Stomach (tissue), 9 donors: ENCODE results near the gene KRTCAP2. TPM values are rescaled to one million over a fixed set of nuclear protein-coding genes. Genes with fewer than 3 reads are reported as not detected.
A peak's percentile ranks its signal among the peaks of the same experiment; 100 is the strongest.

Experiments
- DNase-seq, 2 donors: peaks; one replicate each; pipeline versions ENCODE4 v3.0.0 to v3.0.0-alpha.2; 2013 to 2019
- H3K27ac ChIP-seq, 5 donors: fragments of 200-600 bp in 4 of 5; sonication (generic) in 4 of 5; one replicate each; pipeline ENCODE4 v1.5.1; 2013 to 2019; ENCODE audit warnings: mild to moderate bottlenecking in 1 of 5, moderate library complexity in 1 of 5
- H3K27me3 ChIP-seq, 3 donors: fragments of 200-600 bp; sonication (generic); one replicate each; pipeline ENCODE4 v1.5.1; 2017 to 2019; ENCODE audit warnings: mixed run types in 1 of 3
- H3K36me3 ChIP-seq, 4 donors: fragments of 200-600 bp; sonication (generic); 1 replicate in 3 of 4; 2 replicates in 1 of 4; pipeline ENCODE4 v1.5.1; 2016 to 2019
- H3K4me1 ChIP-seq, 4 donors: fragments of 200-600 bp; sonication (generic); one replicate each; pipeline ENCODE4 v1.5.1; 2016 to 2019
- H3K4me3 ChIP-seq, 4 donors: fragments of 200-600 bp; sonication (generic) in 3 of 4; one replicate each; pipeline ENCODE4 v1.5.1; 2016 to 2019; ENCODE audit warnings: mild to moderate bottlenecking in 1 of 4
- H3K9me3 ChIP-seq, 4 donors: fragments of 200-600 bp; sonication (generic); one replicate each; pipeline ENCODE4 v1.5.1; 2016 to 2019
- CTCF ChIP-seq, 7 experiments: fragments of 450-650 bp in 4 of 7; fragments of 200-600 bp in 3 of 7; sonication (generic) in 3 of 7; IDR thresholded peaks; one replicate each; pipeline ENCODE4 v1.5.1; 2016 to 2019; ENCODE audit warnings: antibody characterized with exemption in 7 of 7, control low read depth in 2 of 7, mild to moderate bottlenecking in 1 of 7
- EP300 ChIP-seq: sonication (generic); formaldehyde crosslinking; IDR thresholded peaks from one replicate; pipeline ENCODE4 v1.6.1; 2017; ENCODE audit warnings: antibody characterized with exemption
- POLR2A ChIP-seq, 4 donors: fragments of 450-650 bp; IDR thresholded peaks; one replicate each; pipeline ENCODE4 v1.6.1; 2016; ENCODE audit warnings: antibody characterized with exemption in 4 of 4, control low read depth in 2 of 4, mild to moderate bottlenecking in 1 of 4, moderate library complexity in 1 of 4
- POLR2AphosphoS5 ChIP-seq, 3 donors: sonication (generic); formaldehyde crosslinking; IDR thresholded peaks; one replicate each; pipeline ENCODE4 v1.6.1; 2016; ENCODE audit warnings: antibody characterized with exemption in 3 of 3
- WGBS, 5 donors: extraction: QIAGEN DNeasy Blood & Tissue Kit in 3 of 5; methylation state at CpG; one replicate each; pipeline versions ENCODE4 v1.1.5 to v1.1.7; 2013 to 2018; 5-methylcytosine and 5-hydroxymethylcytosine counted together
- intact Hi-C: fragments of 100-400 bp; cut with DNase I; formaldehyde crosslinking; loops from one replicate; pipeline ENCODE4 v1.15.1; 2023; ENCODE audit warnings: low total_unique reads
- polyA plus RNA-seq, 3 donors: library from polyadenylated mRNA; stranded (reverse); fragments of 200-250 nt; gene quantifications; one replicate each; pipeline ENCODE4 v1.2.3, GENCODE V29; 2013
- total RNA-seq, 5 donors: library from RNA; depleted of rRNA; stranded (reverse); fragments of >200 nt; gene quantifications; one replicate each; pipeline versions ENCODE4 v1.1.0 to v1.2.3, GENCODE V29; 2014 to 2016
- donor health status: healthy with polysubstance abuse.
- donor health status: Bipolar disorder and iron deficiency.
- donor health status: healthy.

KRTCAP2 gene
- total and polyA plus RNA-seq, 8 donors: 60.8 to 399 (median 184) TPM

- peaks cover 12 to 36% (median 32%) of the 10 kb centered on the region in 4 donors for H3K4me1 ChIP-seq
- no peak overlapping the region for H3K4me3 ChIP-seq
- no peaks in the 10 kb centered on the region for H3K9me3 ChIP-seq
- TF ChIP-seq POLR2A (IDR thresholded peaks at IDR 0.05): no peak
- no peak for TF ChIP-seq POLR2AphosphoS5 (IDR thresholded peaks at IDR 0.05)
- no peak for TF ChIP-seq CTCF (IDR thresholded peaks at IDR 0.05)
- TF ChIP-seq EP300: no peak
- intact Hi-C loops: no loop called here
- 77 to 84% (median 79%) methylated on average over 7 of the region's 7 CpGs for WGBS, 5 donors
- H3K27ac ChIP-seq: no peak overlapping the region
- no peak for DNase-seq
- no peaks in the 10 kb centered on the region for H3K27me3 ChIP-seq
- peaks cover 0 to 14% (median 12%) of the 10 kb centered on the region in 4 donors for H3K36me3 ChIP-seq
Observed at GRCh38 chr1:155141749-155142148, 31.4 kb downstream of the KRTCAP2 start.

- 4 to 7% (median 6%) methylated on average over 11 of the region's 11 CpGs for WGBS, 5 donors
- TF ChIP-seq POLR2A (IDR thresholded peaks at IDR 0.05) (no peak), POLR2AphosphoS5 (IDR thresholded peaks at IDR 0.05) (no peak), CTCF (IDR thresholded peaks at IDR 0.05) (no peak), EP300 (no peak)
- Histone ChIP-seq H3K4me1 (peaks cover 13 to 39% (median 37%) of the 10 kb centered on the region in 4 donors), H3K9me3 (no peaks in the 10 kb centered on the region), H3K4me3 (peak overlapping the region; percentile 59 to 79 (median 71)), H3K27ac (peak overlapping the region in 4 of 5 donors; percentile 89 to 100 (median 98)), H3K27me3 (no peaks in the 10 kb centered on the region), H3K36me3 (peaks cover 0 to 14% (median 12%) of the 10 kb centered on the region in 4 donors)
- intact Hi-C loops: no loop called here
- no peak for DNase-seq
Observed at GRCh38 chr1:155140630-155140953, 32.5 kb downstream of the KRTCAP2 start.

GRCh38 chr1:155139895-155140629 lies 33.0 kb downstream of the KRTCAP2 start, which contains the start of gene DPM3:
Gene DPM3, minus strand, starts transcription at chr1:155140531. Its CDS starts 291 bp downstream, at chr1:155140240.
- peak; percentile 92 to 96 for DNase-seq
- H3K4me3 ChIP-seq: peak within 1 kb of the TSS; percentile 59 to 79 (median 71)
- TF ChIP-seq CTCF (IDR thresholded peaks at IDR 0.05): no peak
- TF ChIP-seq POLR2A (IDR thresholded peaks at IDR 0.05): peak in 1 of 4 donors; percentile 49
- peak; percentile 82 to 95 (median 85) for TF ChIP-seq POLR2AphosphoS5 (IDR thresholded peaks at IDR 0.05)
- peaks cover 0 to 14% (median 12%) of the 10 kb centered on the region in 4 donors for H3K36me3 ChIP-seq
- H3K9me3 ChIP-seq: no peaks in the 10 kb centered on the region
- H3K4me1 ChIP-seq: peaks cover 13 to 41% (median 41%) of the 10 kb centered on the region in 4 donors
- 0 to 1% (median 0%) methylated on average over 39 to 42 of the region's 42 CpGs for WGBS, 5 donors
- H3K27ac ChIP-seq: peak within 1 kb of the TSS; percentile 87 to 100 (median 98)
- no peaks in the 10 kb centered on the region for H3K27me3 ChIP-seq
- intact Hi-C loops: no loop called here

- H3K4me3 ChIP-seq: peak overlapping the region in 3 of 4 donors; percentile 68 to 71 (median 68)
Observed at GRCh38 chr1:155137154-155137949, 35.8 kb downstream of the KRTCAP2 start.

More at GRCh38 chr1:155137154-155137949, 35.8 kb downstream of the KRTCAP2 start:
- no peak for DNase-seq
- Histone ChIP-seq H3K9me3 (no peaks in the 10 kb centered on the region), H3K36me3 (peaks cover 21 to 37% (median 37%) of the 10 kb centered on the region in 4 donors), H3K4me1 (peaks cover 29 to 68% (median 68%) of the 10 kb centered on the region in 4 donors), H3K27me3 (no peaks in the 10 kb centered on the region), H3K27ac (peak overlapping the region; percentile 74 to 100 (median 98))
- intact Hi-C loops: no loop called here
- TF ChIP-seq POLR2A (IDR thresholded peaks at IDR 0.05): no peak
- TF ChIP-seq POLR2AphosphoS5 (IDR thresholded peaks at IDR 0.05): no peak
- no peak for TF ChIP-seq CTCF (IDR thresholded peaks at IDR 0.05)
- no peak for TF ChIP-seq EP300
- 68 to 91% (median 76%) methylated on average over 6 of the region's 6 CpGs for WGBS, 5 donors
